GM19468 (cell line): ENCODE measurements around the gene GALNT16.
"Not testable (repeated sequence)": the region's sequence is repeated elsewhere in the genome, so short reads cannot be mapped to it uniquely, and the experiment has no call there.

Source experiments
- ATAC-seq: cut with Tn5 transposase; IDR thresholded peaks from one replicate; pipeline ENCODE4 v1.9.1; 2021; ENCODE audit warnings: mild to moderate bottlenecking, moderate library complexity, moderate number of reproducible peaks; ENCODE audit not compliant: unreplicated experiment; ENCODE audit errors: extremely low read depth

The GALNT16 gene

DNA sequence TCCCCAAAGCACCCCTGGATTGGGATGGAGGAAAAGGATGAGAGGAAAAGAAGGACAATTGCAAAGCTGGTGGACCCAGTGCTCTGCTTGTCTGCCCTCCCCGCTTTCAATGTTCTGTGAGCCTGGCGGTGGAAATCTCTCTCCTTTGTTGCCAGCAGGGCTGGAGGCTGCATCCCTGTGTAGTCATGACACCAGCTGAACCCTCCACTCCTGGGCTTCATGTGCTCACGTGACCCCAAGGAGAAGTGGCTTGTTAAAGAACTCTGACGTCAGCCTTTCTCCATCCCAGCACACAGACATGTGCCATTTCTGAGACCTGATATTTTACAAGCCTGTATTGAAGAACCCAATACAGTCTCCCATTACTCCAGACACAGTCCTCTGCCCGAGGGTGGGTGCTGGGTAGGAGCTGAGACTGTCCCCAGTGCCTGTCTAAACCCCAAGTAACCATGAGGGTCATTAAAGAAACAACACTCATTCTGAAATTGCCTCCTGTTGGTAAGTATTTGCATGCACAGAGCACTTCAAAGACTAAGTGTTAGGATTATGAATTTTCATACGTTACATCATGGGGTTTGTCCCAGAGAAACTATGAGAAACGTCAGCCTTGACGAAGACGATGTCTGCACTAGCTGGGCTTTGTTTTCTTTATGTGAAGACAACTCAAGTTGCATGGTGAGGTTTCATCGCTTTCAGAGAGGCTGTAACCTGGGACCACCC is 21.7 kb downstream of the GALNT16 start:
- ATAC-seq, result no peak

DNA sequence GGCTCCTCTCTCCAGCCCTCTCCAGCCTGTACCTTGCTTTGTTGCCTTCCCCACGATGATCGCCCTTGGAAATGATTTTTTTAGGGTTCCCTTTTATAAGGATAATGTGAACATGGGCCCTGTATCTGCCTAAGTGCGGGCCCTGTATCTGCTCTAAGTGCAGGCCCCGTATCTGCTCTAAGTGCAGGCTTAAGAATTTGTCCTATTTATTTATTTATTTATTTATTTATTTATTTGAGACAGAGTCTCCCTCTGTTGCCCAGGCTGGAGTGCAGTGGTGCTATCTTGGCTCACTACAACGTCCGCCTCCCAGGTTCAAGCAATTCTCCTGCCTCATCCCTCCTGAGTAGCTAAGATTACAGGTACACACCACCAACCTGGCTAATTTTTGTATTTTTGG is 22.5 kb downstream of the GALNT16 start:
- ATAC-seq, result no peak

DNA sequence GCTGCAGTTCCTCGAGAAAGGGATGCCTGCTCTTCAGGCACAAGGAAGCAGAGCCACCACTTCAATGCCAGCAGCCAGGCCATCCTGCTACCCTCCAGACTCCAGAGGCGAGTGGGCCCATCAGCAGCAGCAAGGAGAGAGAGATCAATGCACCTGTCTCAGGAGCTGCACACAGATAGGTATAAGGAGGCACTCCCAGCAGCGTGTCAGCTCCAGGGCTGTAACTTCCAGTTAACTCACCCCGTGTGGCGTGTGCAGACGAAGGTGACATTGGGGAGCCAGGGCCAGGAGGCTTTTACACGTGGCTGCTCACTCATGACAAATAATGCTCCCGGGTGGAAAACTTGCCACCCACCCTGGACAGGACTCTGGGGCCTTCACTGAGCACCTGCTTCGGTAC is 24.2 kb downstream of the GALNT16 start:
- ATAC-seq, result no peak

DNA sequence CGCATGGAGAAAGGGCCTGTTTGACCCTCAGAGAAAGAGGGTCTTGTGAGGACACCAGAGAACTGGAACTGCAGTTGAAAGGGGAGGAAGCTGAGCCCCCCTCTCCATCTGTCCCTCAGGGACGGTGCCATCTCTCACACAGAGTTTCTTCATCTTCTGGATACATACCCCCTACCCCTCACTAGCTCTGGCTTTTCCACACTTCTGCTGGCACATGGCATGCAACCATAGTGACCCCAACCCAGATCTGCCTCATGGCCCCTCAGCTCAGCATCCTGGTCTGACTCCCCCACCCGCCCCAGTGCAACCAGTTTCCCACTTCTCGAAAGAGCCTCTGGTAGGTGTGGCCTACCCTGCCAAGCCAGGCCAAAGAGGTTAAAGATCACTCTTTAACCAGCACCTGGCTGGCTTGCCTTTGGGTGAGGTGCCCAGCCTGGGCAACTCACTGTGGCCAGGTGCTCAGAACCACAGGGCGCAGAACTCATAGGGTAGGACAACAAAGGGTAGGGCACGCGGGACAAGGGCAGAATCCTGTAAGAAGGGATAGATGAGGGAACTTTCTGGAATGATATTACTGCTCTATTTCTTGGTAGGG is 25.8 kb downstream of the GALNT16 start:
- no peak for ATAC-seq

DNA sequence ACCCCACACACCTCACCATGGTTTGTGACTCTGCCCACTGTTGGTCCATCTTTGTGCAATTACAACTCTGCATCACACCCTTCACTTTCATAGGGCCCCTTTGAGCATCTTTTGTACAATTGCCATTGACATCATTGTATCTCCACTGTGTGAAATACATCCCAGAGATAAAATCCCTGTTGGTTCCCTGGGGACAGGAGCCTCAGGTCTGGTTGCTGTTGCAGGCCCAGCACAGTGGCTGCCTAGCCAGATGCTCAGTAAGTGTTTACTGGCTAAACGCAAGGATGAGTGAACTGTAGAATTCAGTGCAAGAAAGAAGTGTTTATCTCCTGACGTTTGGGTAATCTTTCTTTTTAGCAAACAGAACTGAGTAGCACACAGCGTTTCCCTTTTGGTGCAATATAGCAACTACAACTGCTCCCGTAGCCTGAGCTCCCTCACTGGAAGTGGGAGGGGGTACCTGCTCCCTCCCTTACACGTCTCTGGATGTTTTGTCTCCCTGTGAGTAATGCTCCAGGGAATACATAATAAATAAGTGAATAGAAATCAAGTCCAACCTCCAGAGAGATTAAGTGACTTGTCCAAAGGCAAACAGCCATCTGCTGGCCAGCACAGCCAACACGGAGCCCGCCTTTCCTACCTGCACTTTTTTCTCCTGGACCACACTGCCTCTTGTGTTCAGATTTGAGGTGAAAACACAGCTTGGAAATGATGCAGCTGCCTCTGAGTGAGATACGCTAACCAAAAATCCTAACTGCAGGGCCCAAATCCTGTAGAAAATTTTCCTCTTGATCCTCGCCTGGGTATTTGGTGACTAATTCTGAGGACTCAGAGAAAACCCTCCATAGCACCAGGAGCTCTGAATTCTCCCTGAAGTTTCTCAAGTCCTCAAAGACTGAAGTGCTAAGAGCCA is 27.4 kb downstream of the GALNT16 start:
- no peak for ATAC-seq

DNA sequence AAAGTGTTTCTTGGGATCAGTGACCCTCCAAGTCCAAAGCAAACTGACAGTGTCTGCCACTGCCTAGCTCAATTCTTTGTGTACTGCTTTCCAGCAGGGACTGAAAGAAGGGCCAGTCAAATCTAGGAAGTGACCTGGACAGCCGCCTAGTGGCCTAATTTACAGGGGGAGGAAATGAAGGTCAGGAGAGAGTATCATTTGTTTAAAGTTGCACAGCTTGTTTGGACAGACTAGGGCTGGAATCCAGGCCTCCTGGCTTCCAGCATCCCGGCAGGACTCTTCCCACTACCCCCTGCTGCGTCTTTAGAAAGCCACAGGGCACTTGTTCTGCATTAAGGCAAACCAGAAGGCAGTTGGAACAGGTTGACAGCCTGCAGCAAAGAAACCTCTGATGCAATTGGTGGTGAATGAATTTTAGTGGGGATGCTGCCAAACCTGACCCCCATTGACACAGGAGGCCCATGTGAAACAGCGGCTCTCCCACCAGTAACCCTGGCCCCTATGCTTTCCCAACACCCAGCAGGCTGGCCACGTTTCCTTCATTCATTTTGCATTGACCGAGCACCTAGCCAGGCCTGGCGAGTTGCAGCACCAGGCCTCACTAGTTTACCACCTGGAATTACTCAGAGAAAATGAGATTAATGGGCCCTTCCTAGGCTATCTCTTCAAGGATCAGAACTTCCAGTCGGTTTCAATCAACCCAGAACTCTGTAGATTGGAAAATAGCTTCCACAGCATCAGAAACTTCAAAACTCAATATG is 28.2 kb downstream of the GALNT16 start:
- no peak for ATAC-seq

DNA sequence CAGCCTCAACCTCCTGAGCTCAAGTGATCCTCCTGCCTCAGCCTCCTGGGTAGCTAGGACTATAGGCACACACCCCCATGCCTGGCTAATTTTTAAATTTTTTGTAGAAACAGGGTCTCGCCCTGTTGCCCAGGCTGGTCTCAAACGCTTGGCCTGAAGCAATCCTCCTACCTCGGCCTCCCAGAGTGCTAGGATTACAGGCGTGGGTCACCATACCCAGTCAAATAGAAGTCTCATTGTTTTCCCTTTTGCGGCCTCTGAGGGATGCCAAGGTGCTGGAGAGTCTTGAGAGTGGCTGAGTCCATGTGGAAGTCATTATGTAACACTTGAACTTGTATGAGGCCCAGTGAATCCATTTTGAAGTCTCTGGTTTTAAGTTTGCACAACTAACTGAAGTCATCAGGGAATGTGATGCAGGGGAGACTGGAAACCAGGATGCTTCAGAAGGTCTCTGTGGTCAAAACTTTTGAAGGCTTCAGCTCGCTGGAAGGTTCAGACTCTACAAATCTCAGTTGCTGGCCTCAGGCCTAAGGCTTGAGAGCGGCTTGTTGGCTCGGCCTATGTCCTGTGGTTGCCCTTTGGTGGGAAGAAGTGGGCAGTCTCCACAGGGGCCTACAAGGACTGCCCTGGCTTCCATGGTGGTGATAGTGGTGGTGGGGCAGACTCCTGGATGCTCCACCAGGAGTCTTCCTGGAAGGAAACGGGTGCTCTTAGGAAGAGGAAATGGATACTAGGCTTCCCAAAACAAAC is 29.2 kb downstream of the GALNT16 start:
- no peak for ATAC-seq

DNA sequence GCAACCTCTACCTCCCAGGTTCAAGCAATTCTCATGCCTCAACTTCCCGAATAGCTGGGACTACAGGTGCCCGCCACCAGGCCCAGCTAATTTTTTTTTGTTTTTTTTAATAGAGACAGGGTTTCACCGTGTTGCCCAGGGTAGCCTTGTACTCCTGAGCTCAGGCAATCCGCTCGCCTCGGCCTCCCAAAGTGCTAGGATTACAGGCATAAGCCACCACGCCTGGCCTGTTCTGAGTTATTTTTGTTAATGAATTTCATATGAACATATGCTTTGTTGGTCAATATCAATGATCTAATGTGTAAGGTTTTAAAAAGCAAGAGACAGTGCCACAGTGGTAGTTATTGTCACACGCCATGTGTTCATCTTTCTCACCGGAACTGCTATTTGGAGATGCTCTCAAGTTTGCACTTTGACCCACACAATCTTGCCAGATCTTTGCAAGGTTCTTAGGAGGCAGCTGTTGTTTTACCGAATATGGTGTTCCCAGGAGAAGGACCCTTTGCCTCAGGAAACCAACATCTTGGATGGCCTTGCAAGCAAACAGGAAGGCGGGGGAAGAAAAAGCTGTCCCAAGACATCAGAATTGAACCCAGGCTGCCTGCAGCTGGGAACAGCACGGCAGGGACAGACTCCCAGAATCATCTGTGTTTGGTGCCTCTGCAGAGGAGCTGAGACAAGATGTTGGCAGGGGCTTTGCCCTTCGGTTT is 30.0 kb downstream of the GALNT16 start:
- ATAC-seq, result no peak

DNA sequence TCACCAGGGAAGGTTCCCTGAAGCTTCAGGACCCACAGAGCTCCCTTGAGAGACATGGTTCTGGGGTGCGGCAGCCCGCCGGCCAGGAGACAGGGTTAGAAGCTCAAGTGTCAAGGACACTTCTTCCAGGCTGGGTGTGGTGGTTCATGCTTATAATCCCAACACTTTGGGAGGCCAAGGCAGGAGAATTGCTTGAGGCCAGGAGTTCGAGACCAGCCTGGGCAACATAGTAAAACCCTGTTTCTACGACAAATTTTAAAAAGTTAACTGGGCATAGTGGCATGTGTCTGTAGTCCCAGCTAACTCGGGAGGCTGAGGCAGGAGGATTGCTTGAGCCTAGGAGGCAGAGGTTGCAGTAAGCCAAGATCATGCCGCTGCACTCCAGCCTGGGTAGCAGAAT is 30.9 kb downstream of the GALNT16 start:
- not testable (repeated sequence) for ATAC-seq

DNA sequence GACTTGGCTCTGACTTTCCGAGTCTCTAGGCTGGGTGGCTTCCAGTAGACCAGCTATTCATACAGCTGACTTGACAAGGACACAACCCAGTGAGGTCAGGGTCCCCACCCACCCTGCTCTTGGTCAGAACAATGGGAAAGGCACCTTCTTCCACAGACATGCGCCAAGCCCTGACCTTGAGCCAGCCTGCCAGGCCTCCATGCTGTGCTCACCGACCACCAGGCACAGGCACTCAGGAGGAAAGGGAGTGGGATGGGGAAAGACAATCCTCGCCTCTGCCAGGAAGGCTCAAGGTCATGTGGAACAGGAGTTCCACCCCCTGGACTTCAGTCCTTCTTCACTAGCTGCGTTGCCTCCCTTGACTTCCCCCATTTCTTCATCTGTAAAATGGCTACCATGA is 31.4 kb downstream of the GALNT16 start:
- no peak for ATAC-seq

DNA sequence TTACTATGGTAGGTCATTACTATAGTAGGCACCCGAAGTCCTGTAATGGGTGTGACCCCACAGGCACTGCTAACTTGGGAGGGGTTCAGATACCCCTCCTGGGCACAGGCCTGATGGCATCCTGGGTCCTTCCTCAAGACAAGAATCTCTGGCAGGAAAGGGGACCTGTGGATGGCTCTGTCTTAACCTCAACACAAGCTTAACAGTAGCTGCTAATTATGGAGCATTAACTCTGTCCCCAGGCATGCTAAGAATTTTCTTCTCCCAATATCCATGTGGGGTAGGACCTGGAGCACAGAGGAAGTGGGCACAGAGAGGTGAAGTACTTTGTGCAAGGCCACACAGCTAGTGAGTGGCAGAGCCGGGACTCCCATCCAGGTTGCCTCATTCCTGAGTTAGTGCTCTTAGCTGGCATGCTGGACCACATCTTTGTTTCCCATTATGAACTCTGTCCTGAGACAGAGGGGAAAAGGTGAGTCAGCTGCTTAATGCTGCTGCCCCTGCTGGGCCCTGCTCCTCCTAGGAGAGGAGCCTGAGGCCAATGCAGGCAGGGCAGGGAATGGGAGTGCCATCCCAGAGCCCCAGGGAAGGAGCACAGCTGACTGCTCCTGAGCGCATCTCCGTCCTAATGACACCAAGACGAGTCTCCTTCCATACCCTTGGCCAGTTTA is 32.1 kb downstream of the GALNT16 start:
- no peak for ATAC-seq

DNA sequence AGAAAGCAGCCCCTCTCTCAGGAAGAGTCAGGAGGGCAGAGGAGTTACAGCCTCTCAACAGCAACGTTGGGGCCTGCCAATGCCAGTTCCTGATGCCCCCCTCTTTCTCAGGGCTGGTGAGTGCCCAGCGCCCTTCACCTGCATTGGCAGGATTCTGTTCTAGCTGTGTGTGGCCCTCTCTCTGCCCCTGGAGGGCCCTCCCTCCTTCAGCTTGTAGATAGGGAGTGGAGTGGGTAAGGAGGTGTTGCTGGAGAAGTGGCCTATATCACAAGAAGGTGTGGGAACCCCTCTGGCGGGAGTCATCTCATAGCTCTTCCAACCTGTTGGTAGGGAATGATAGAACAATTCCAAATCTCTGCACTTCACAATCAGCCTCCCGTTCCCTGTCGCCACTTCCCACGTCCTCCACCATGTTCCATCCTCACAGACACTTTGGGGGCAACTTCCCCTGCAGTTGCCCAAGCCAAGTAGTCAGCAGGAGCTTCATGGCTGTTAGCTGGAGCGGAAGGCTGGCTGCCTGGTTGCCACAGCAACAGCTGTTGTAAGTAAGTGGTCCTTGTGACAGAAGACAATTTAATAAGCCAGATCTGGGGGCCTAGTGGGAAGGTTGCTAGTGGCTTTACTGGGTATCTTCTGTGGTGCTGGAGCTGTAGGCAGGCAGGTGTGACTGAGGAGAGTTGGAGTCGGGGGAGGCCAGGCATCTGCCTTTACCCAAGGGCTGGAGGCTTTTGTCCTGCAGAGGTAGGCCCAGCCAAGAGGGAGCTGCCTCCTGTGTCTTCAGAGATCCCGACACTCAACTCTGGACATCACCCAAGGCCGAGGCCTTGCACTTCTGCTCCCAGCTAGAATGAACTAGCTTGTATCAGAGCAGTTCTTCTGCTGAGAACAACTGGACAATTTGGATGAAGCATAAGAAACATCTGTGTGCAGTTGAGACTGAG is 38.4 kb downstream of the GALNT16 start:
- no peak for ATAC-seq

DNA sequence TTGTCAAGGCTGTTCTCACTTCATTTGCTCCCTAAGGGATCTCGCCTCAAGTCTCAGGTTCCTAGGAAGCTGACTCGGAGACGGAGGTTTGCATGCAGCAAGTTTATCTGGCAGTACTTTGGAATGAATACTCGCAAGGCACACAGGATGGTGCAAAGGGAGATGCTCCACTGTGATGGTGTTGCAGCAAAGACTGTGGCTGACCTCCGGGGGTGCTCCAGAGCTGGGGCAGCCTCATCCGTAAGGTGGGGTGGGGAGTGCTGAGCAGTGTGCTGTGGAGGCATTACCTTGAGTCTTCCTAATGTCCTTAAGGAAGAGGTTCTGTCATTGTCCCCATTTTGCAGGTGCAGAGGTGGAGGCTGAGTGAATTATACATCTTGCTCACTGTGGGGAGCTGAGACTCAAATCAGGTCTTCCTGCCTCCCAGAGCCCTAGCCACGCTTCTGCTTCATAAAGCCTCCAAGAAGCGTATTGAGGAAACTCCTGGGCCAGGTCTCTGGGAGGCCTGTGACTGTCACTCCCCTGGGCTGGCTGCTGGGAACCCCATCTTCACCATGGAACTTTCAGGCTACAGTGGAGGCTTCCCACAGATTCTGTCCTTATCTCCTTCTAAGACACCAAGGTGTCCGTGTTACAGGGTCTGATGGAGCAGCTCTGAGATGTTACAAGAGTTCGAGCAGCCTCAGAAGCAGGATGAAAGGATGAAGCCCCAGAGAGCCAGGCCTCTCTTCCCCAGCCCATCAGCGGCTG is 39.5 kb downstream of the GALNT16 start:
- ATAC-seq, result no peak

DNA sequence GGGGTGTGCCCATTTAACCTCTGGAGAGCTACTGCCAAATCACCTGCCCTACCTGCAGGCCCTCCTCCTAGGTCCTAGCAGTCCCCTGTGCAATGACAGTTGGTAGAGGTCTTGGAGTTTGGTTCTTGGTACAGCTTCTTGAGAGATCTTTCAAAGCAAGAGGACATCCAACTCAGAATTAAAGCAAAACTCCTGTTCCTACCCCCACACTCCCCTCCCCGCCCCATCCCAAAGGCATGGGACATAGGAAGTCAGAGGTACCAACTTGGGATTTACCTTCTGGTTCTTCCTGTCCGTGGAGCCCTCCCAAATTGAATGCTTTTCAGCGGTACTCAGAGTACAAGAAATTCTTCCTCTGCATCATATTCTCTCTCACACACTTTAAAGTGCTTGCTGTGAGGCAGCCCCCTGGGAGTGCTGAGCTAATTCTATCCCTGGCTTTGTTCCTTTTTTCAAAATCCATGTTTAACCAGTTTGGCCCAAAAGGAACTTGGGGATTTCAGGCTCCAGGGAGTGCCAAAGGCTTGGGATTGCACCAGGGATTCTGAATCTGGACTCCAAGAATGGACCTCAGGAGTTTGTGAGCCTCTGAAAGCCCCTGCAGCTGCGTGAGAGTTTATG is 40.8 kb downstream of the GALNT16 start:
- no peak for ATAC-seq

DNA sequence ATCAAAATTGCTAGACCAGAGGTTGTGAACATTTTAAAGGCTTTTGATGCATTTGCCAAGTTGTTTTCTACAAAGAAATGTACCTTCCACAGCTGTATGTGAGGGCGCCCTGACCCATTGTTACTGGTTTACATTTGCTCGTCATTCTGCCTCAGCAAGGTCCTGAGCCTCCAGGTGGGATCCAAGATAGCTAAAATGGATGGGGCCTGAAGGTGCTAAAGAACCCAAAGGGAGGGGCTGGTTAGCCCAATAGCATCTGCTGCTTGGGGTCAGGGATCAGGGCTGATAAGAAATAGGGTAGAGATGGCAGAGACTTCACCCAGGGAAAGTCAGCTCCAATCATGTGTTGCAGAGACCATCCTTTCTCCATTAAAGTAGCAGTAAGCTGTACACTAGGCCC is 43.1 kb downstream of the GALNT16 start:
- ATAC-seq, result no peak

DNA sequence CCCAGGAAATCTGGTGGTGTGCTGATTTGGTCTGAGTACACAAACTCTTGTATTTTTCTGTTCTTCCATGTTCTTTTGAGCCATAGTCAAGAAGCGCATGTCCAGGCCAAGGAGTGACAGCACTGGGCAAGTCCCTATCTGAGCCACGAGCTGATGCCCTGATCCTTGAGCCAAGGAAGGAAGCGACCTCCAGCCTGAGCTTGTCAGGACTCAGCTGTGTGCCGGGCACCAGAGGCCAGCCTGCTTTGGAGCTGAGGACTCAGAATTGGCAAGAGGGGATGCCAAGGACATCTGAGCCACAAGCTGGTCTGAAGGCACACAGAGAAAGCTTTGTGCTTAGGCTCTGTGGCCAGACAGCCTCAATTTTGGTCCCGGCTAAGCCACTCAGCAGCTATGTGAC is 52.6 kb downstream of the GALNT16 start:
- ATAC-seq, result no peak
